SK-N-SH treated with all-trans-retinoic acid at 6 μM for 48 hours (cell line): ENCODE data around the gene AP3S2.

ENCODE experiments used
- ATAC-seq: fragments of 200-7000 bp; cut with Tn5 transposase; 3 replicates; pipeline ENCODE4 v1.9.1; 2020; ENCODE audit warnings: mild to moderate bottlenecking, moderate library complexity
- ARNTL ChIP-seq: fragments of 450-650 bp; formaldehyde crosslinking; IDR thresholded peaks from 2 replicates; pipeline ENCODE4 v1.5.0; 2020; ENCODE audit warnings: low read depth, mild to moderate bottlenecking, moderate library complexity, borderline replicate concordance
- BACH2 ChIP-seq: fragments of 250-450 bp; sonication (Bioruptor Pico); IDR thresholded peaks from 2 replicates; pipeline ENCODE4 v1.9.0; 2021; ENCODE audit warnings: mild to moderate bottlenecking, borderline replicate concordance
- CREB5 ChIP-seq: fragments of 250-450 bp; sonication (Bioruptor Pico); IDR thresholded peaks from 2 replicates; pipeline ENCODE4 v1.5.1; 2020; ENCODE audit warnings: low read depth, mild to moderate bottlenecking, moderate library complexity
- CSDC2 ChIP-seq: fragments of 250-450 bp; sonication (Bioruptor Pico); IDR thresholded peaks from 2 replicates; pipeline ENCODE4 v1.5.0; 2020; ENCODE audit warnings: mild to moderate bottlenecking, moderate library complexity
- CSRNP3 ChIP-seq: fragments of 250-450 bp; sonication (Bioruptor Pico); IDR thresholded peaks from 2 replicates; pipeline ENCODE4 v1.5.1; 2021; ENCODE audit warnings: mild to moderate bottlenecking, moderate library complexity
- ESRRG ChIP-seq: fragments of 250-450 bp; sonication (Bioruptor Pico); IDR thresholded peaks from 2 replicates; pipeline ENCODE4 v1.6.1; 2021; ENCODE audit warnings: mild to moderate bottlenecking
- GLIS3 ChIP-seq: fragments of 250-450 bp; sonication (Bioruptor Pico); IDR thresholded peaks from 2 replicates; pipeline ENCODE4 v1.5.0; 2020; ENCODE audit warnings: mild to moderate bottlenecking, moderate library complexity
- ISL1 ChIP-seq: fragments of 250-450 bp; sonication (Bioruptor Pico); IDR thresholded peaks from 2 replicates; pipeline ENCODE4 v2.1.2; 2022; ENCODE audit warnings: mild to moderate bottlenecking, moderate library complexity
- OSR1 ChIP-seq: fragments of 250-450 bp; sonication (Bioruptor Pico); IDR thresholded peaks from 2 replicates; pipeline ENCODE4 v1.8.0; 2022; ENCODE audit warnings: moderate library complexity, mild to moderate bottlenecking, inconsistent platforms
- PATZ1 ChIP-seq: fragments of 250-450 bp; sonication (Bioruptor Pico); IDR thresholded peaks from 2 replicates; pipeline ENCODE4 v1.8.0; 2020; ENCODE audit warnings: mild to moderate bottlenecking, moderate library complexity, borderline replicate concordance
- POU6F1 ChIP-seq: fragments of 250-450 bp; sonication (Bioruptor Pico); IDR thresholded peaks from 2 replicates; pipeline ENCODE4 v1.8.0; 2021; ENCODE audit warnings: low read depth, mild to moderate bottlenecking, moderate library complexity, borderline replicate concordance
- PPARA ChIP-seq: fragments of 250-450 bp; sonication (Bioruptor Pico); IDR thresholded peaks from 2 replicates; pipeline ENCODE4 v1.5.0; 2020; ENCODE audit warnings: mild to moderate bottlenecking, borderline replicate concordance
- RARB ChIP-seq: fragments of 250-450 bp; sonication (Bioruptor Pico); IDR thresholded peaks from 2 replicates; pipeline ENCODE4 v1.8.0; 2021; ENCODE audit warnings: mild to moderate bottlenecking, moderate library complexity
- SNAI2 ChIP-seq: fragments of 250-450 bp; sonication (Bioruptor Pico); IDR thresholded peaks from 2 replicates; pipeline ENCODE4 v1.5.0; 2020; ENCODE audit warnings: mild to moderate bottlenecking, moderate library complexity
- TCF4 ChIP-seq: fragments of 250-450 bp; sonication (Bioruptor Pico); IDR thresholded peaks from 2 replicates; pipeline ENCODE4 v1.8.0; 2021; ENCODE audit warnings: mild to moderate bottlenecking, moderate library complexity, borderline replicate concordance
- TOX ChIP-seq: fragments of 250-450 bp; sonication (Bioruptor Pico); IDR thresholded peaks from 2 replicates; pipeline ENCODE4 v1.8.0; 2021; ENCODE audit warnings: mild to moderate bottlenecking, moderate library complexity, borderline replicate concordance
- ZC3H10 ChIP-seq: fragments of 250-450 bp; sonication (Bioruptor Pico); IDR thresholded peaks from 2 replicates; pipeline ENCODE4 v1.5.1; 2021; ENCODE audit warnings: mild to moderate bottlenecking, moderate library complexity
- ZFP3 ChIP-seq: fragments of 250-450 bp; sonication (Bioruptor Pico); IDR thresholded peaks from 2 replicates; pipeline ENCODE4 v1.5.0; 2020; ENCODE audit warnings: mild to moderate bottlenecking, moderate library complexity
- ZFP30 ChIP-seq: fragments of 450-650 bp; formaldehyde crosslinking; IDR thresholded peaks from 2 replicates; pipeline ENCODE4 v1.5.0; 2022; ENCODE audit warnings: mild to moderate bottlenecking, moderate library complexity
- ZNF565 ChIP-seq: fragments of 450-650 bp; formaldehyde crosslinking; conservative IDR thresholded peaks from 2 replicates; pipeline ENCODE4 v1.5.0; 2020; ENCODE audit warnings: low read depth, mild to moderate bottlenecking, moderate library complexity
- ZNF70 ChIP-seq: fragments of 450-650 bp; formaldehyde crosslinking; IDR thresholded peaks from 2 replicates; pipeline ENCODE4 v1.5.0; 2020; ENCODE audit warnings: mild to moderate bottlenecking, moderate library complexity

AP3S2 gene

GRCh38 chr15:89799011-89799911 lies 94.5 kb downstream of the AP3S2 start (continued):
- TF ChIP-seq RARB (CRISPR knock-in tag): no peak
- TF ChIP-seq TCF4 (CRISPR knock-in tag): no peak
- no peak for TF ChIP-seq CSDC2 (CRISPR knock-in tag)
- no peak for TF ChIP-seq ZFP3 (CRISPR knock-in tag)
- no peak for TF ChIP-seq SNAI2
- no peak for TF ChIP-seq ISL1 (CRISPR knock-in tag)
- TF ChIP-seq CSRNP3 (CRISPR knock-in tag): no peak
- TF ChIP-seq ZNF565: no peak
- TF ChIP-seq ARNTL (CRISPR knock-in tag): no peak
- TF ChIP-seq ZC3H10 (CRISPR knock-in tag): no peak
- TF ChIP-seq ESRRG (CRISPR knock-in tag): no peak
- TF ChIP-seq ZNF70 (CRISPR knock-in tag): no peak

GRCh38 chr15:89797678-89798201 lies 96.1 kb downstream of the AP3S2 start:
- no peak for TF ChIP-seq POU6F1 (CRISPR knock-in tag)
- TF ChIP-seq TCF4 (CRISPR knock-in tag): no peak
- TF ChIP-seq PPARA (CRISPR knock-in tag): no peak
- TF ChIP-seq GLIS3 (CRISPR knock-in tag): no peak
- no peak for ATAC-seq

- ATAC-seq: no peak
- TF ChIP-seq BACH2 (no peak), TCF4 (CRISPR knock-in tag) (no peak), CSDC2 (CRISPR knock-in tag) (no peak), PATZ1 (no peak), POU6F1 (CRISPR knock-in tag) (no peak), GLIS3 (CRISPR knock-in tag) (no peak), TOX (CRISPR knock-in tag) (no peak), ZFP30 (CRISPR knock-in tag) (no peak), PPARA (CRISPR knock-in tag) (no peak), ISL1 (CRISPR knock-in tag) (no peak), ZC3H10 (CRISPR knock-in tag) (no peak), OSR1 (CRISPR knock-in tag) (no peak), CREB5 (CRISPR knock-in tag) (no peak), ZNF70 (CRISPR knock-in tag) (no peak)
Measured at GRCh38 chr15:89795996-89796395, 97.8 kb downstream of the AP3S2 start.
